GM12878 (cell line): ENCODE data around the gene MDN1. TPM values are rescaled to one million over a fixed set of nuclear protein-coding genes. Genes with fewer than 3 reads are reported as not detected.

Experiments
- ATAC-seq: fragments of 200-7000 bp; cut with Tn5 transposase; 3 replicates; pipeline ENCODE4 v1.9.1; 2020; ENCODE audit warnings: mild to moderate bottlenecking, moderate library complexity
- BruUV-seq: library from RNA; stranded (reverse); fragments of 400-500 nt; replicated peaks from 2 replicates; lab custom pipeline; 2021; lab: Mats Ljungman, UMichigan
- CTCF ChIA-PET: fragments of 300-600 bp; sonication (Branson Sonifier 250); formaldehyde crosslinking; extraction: SDS; loops from one replicate; lab custom pipeline; 2021; ENCODE audit warnings: inconsistent platforms; lab: Yijun Ruan, JAX
- POLR2A ChIA-PET: fragments of 350-600 bp; formaldehyde crosslinking; extraction: SDS; loops from one replicate; lab custom pipeline; 2021; ENCODE audit warnings: inconsistent platforms; lab: Charles Lee
- RAD21 ChIA-PET: fragments of 300-600 bp; sonication (Branson Sonifier 250); formaldehyde crosslinking; loops from one replicate; lab custom pipeline; 2023; ENCODE audit warnings: antibody characterized with exemption; ENCODE audit not compliant: unreplicated experiment; lab: Charles Lee
- SMC1A ChIA-PET: fragments of 300-600 bp; sonication (Branson Sonifier 250); formaldehyde crosslinking; loops from one replicate; lab custom pipeline; 2023; ENCODE audit not compliant: unreplicated experiment, uncharacterized antibody; lab: Charles Lee
- DNase-seq: peaks from one replicate; pipeline ENCODE4 v3.0.0-alpha.2; 2011; ENCODE audit warnings: low read depth, low spot score
- FAIRE-seq: peaks from 3 replicates; lab custom pipeline; 2011; peaks lifted over from hg19 to GRCh38; lab: Jason Lieb, UNC
- H2AFZ ChIP-seq: 2 replicates; pipeline ENCODE4 v1.6.0; 2011; ENCODE audit warnings: low read depth, low read length, control low read depth; ENCODE audit not compliant: control insufficient read depth
- H3K27ac ChIP-seq: 2 replicates; pipeline ENCODE4 v1.5.1; 2011; ENCODE audit warnings: control low read depth; ENCODE audit not compliant: control insufficient read depth, insufficient read depth
- H3K27me3 ChIP-seq, 2 experiments: replicated peaks in 1 of 2; 2 replicates each; pipeline versions ENCODE4 v1.6.0 to v1.6.1; 2011; ENCODE audit warnings: low read length in 1 of 2; ENCODE audit not compliant: control insufficient read depth in 2 of 2, insufficient read depth in 2 of 2
- H3K36me3 ChIP-seq, 2 experiments: 2 replicates each; pipeline ENCODE4 v1.5.1; 2011; ENCODE audit warnings: low read length in 1 of 2; ENCODE audit not compliant: control insufficient read depth in 2 of 2, insufficient read depth in 2 of 2
- H3K4me1 ChIP-seq: 2 replicates; pipeline ENCODE4 v1.6.1; 2011; ENCODE audit warnings: mild to moderate bottlenecking, low read length, moderate library complexity, mixed read lengths; ENCODE audit not compliant: control insufficient read depth, insufficient read depth
- H3K4me2 ChIP-seq: 2 replicates; pipeline ENCODE4 v1.6.0; 2011; ENCODE audit warnings: control low read depth; ENCODE audit not compliant: control insufficient read depth, insufficient read depth
- H3K4me3 ChIP-seq: fragments of 200-600 bp; sonication (generic); 2 replicates; pipeline ENCODE4 v1.5.1; 2016
- H3K79me2 ChIP-seq: 2 replicates; pipeline ENCODE4 v1.6.0; 2011; ENCODE audit warnings: low read length; ENCODE audit not compliant: control insufficient read depth, insufficient read depth
- H3K9ac ChIP-seq: 2 replicates; pipeline ENCODE4 v1.8.0; 2011; ENCODE audit warnings: low read length, control low read depth, mixed read lengths; ENCODE audit not compliant: control insufficient read depth, insufficient read depth
- H3K9me3 ChIP-seq: replicated peaks from 3 replicates; pipeline ENCODE4 v1.5.1; 2011; ENCODE audit warnings: mild to moderate bottlenecking, low read length; ENCODE audit not compliant: control insufficient read depth, insufficient read depth
- H4K20me1 ChIP-seq: 2 replicates; pipeline ENCODE4 v1.6.0; 2011; ENCODE audit not compliant: control insufficient read depth, insufficient read depth
- ASH2L ChIP-seq: fragments of 300-600, 200-600 bp; sonication (generic); IDR thresholded peaks from 2 replicates; pipeline ENCODE4 v1.6.1; 2017; ENCODE audit warnings: low read depth, mild to moderate bottlenecking, borderline replicate concordance
- GABPA ChIP-seq: IDR thresholded peaks from 2 replicates; pipeline ENCODE4 v1.6.1; 2014; ENCODE audit warnings: antibody characterized with exemption, low read depth, mild to moderate bottlenecking, inconsistent platforms
- HDAC2 ChIP-seq: fragments of 200-600 bp; sonication (generic); IDR thresholded peaks from 2 replicates; pipeline ENCODE4 v1.6.1; 2017
- JUNB ChIP-seq: IDR thresholded peaks from 2 replicates; pipeline ENCODE4 v1.6.1; 2016; ENCODE audit warnings: antibody characterized with exemption, mild to moderate bottlenecking
- KAT2A ChIP-seq: conservative IDR thresholded peaks from 2 replicates; pipeline ENCODE4 v1.6.1; 2011; ENCODE audit warnings: low read depth, low read length; ENCODE audit not compliant: control insufficient read depth
- MLLT1 ChIP-seq: fragments of 450-650 bp; IDR thresholded peaks from 2 replicates; pipeline ENCODE4 v1.6.1; 2016; ENCODE audit warnings: mild to moderate bottlenecking
- PBX3 ChIP-seq: IDR thresholded peaks from 2 replicates; pipeline ENCODE4 v1.6.1; 2011; ENCODE audit warnings: mild to moderate bottlenecking, low read depth, low read length, moderate library complexity; ENCODE audit not compliant: insufficient replicate concordance
- POLR2AphosphoS2 ChIP-seq: IDR thresholded peaks from 2 replicates; pipeline ENCODE4 v1.6.1; 2011; ENCODE audit warnings: low read depth, mild to moderate bottlenecking, low read length, improper control_type of control experiment, moderate library complexity
- SREBF2 ChIP-seq: IDR thresholded peaks from 2 replicates; pipeline ENCODE4 v1.6.1; 2012; ENCODE audit warnings: mild to moderate bottlenecking, low read length
- ZBTB11 ChIP-seq: fragments of 450-650 bp; formaldehyde crosslinking; IDR thresholded peaks from 2 replicates; pipeline ENCODE4 v1.5.0; 2022; ENCODE audit warnings: mild to moderate bottlenecking, missing genetic modification characterization
- ZNF24 ChIP-seq: fragments of 450-650 bp; IDR thresholded peaks from 2 replicates; pipeline ENCODE4 v1.6.1; 2017; ENCODE audit warnings: antibody characterized with exemption, mild to moderate bottlenecking
- in situ Hi-C: fragments of 300-500 bp; cut with MboI; formaldehyde crosslinking; loops from 9 replicates; pipeline ENCODE4 v1.14.3; 2018; ENCODE audit warnings: mixed read lengths
- intact Hi-C: fragments of 100-400 bp; cut with micrococcal nuclease; formaldehyde crosslinking; loops from one replicate; pipeline ENCODE4 v1.14.2; 2022; ENCODE audit not compliant: unreplicated experiment
- polyA plus RNA-seq, 11 experiments: library from polyadenylated mRNA; depleted of rRNA in 4 of 11; unstranded in 6 of 11; stranded (reverse) in 5 of 11; fragments of >200 nt; fragmentation: Nextera tagmentation in 4 of 11; fragmentation: Illumina TruSeq in 1 of 11; extraction: Ambion mirVana in 4 of 11; extraction: Trizol in 1 of 11; gene quantifications; 1 replicate in 1 of 11; 2 replicates in 10 of 11; pipeline versions ENCODE4 v1.2.1 to v1.2.3, GENCODE V29; 2011 to 2016; ENCODE audit warnings: inconsistent platforms in 2 of 11, missing spikeins in 2 of 11, low read depth in 1 of 11
- total RNA-seq, 4 experiments: library from RNA; depleted of rRNA in 3 of 4; stranded (reverse); fragments of >200 nt in 3 of 4; fragmentation: Illumina TruSeq in 1 of 4; extraction: Trizol in 1 of 4; gene quantifications; 2 replicates each; pipeline versions ENCODE4 v1.2.1 to v1.2.3, GENCODE V29; 2013 to 2021

The MDN1 gene
- total and polyA plus RNA-seq, 10 of the 15 experiments (the other 5 are each of a cell fraction or from before 2014, with no cell fraction given), result 14.3 to 50.1 (median 22.1) TPM

DNA sequence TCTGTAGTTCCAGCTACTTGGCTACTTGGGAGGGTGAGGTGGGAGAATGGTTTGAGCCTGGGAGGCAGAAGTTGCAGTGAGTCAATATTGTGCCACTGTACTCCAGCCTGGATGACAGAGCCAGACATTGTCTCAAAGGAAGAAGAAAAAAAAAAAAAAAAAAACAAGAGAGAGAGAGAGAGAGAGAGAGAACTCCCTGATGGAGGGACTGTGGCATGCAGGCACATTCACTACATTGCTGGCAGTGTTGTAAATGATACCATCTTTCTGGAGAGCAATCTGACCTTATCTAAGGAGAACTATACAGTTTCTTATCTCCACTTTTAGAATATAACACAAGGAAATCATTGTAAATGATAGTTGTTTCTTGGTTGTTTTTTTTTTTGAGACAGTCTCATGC is 85.1 kb downstream of the MDN1 start:
- H3K4me2 ChIP-seq, result no peak overlapping the region
- BruUV-seq, result no TSS peak
- DNase-seq (no peak), FAIRE-seq (no peak), ATAC-seq (no peak)
- ChIA-PET CTCF (no interaction called here), SMC1A (no interaction called here), POLR2A (no interaction called here), RAD21 (no interaction called here)
- H3K9me3 ChIP-seq, result no peaks in the 10 kb centered on the region
- peaks cover 0 to 19% of the 10 kb centered on the region in 2 experiments for H3K36me3 ChIP-seq
- H3K79me2 ChIP-seq, result no peaks in the 10 kb centered on the region
- TF ChIP-seq HDAC2 (no peak), KAT2A (no peak), SREBF2 (no peak), JUNB (no peak), MLLT1 (no peak), ZNF24 (no peak), POLR2AphosphoS2 (no peak), PBX3 (no peak), ZBTB11 (CRISPR knock-in tag) (no peak), ASH2L (no peak), GABPA (no peak)
- H3K27me3 ChIP-seq, result no peaks in the 10 kb centered on the region
- no peak overlapping the region for H3K4me3 ChIP-seq
- H3K9ac ChIP-seq, result no peak overlapping the region
- H3K4me1 ChIP-seq, result no peaks in the 10 kb centered on the region
- intact Hi-C loops, result no loop called here
- H3K27ac ChIP-seq, result no peak overlapping the region
- no peak overlapping the region for H2AFZ ChIP-seq
- H4K20me1 ChIP-seq, result no peaks in the 10 kb centered on the region
- in situ Hi-C loops, result no loop called here
